Fibroblast of skin of back (primary cell): ENCODE data around the gene SLC9A4.

Experiments used
- DNase-seq: peaks from one replicate; pipeline ENCODE4 v3.0.0-alpha.2; 2013

SLC9A4 gene

DNA sequence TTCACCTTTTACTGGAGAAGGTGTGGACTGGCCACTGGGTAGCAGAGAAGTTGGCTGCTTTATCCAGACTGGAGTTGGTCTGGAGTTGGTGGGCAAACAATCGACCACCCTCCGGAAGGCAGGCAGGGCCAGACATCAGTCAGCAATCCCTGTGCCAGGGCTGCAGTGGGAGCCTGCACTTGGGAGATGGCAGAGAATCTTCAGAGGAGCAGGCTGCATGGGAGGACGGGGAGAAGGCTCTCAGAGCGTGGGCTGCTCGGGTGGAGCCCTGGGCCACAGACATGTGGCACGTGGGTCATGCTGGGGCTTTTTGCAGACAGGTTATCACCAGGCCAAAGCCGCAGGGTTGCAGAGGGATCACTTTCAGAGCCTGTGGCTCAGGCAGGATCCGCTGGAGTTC, 29.6 kb downstream of the SLC9A4 start:
- DNase-seq, result no peak

DNA sequence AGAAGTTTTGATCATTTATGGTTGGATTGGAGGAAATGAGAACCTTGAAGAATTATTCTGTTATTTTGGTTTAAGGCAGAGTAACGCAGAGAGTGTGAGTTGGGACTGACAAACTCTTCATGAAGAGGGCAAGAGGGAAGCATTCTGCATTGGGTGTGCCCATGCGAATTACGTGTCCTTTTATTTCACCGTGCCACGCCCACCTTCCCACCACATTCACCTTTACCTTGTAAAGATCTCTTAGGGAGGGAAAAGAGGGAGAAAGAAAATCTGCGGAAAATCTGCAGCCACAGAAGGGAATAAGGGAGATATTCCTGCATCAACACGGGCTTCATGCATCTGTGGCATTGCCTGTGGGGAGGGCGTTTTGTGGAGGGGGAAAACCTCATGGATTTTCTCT, 31.8 kb downstream of the SLC9A4 start:
- no peak for DNase-seq

DNA sequence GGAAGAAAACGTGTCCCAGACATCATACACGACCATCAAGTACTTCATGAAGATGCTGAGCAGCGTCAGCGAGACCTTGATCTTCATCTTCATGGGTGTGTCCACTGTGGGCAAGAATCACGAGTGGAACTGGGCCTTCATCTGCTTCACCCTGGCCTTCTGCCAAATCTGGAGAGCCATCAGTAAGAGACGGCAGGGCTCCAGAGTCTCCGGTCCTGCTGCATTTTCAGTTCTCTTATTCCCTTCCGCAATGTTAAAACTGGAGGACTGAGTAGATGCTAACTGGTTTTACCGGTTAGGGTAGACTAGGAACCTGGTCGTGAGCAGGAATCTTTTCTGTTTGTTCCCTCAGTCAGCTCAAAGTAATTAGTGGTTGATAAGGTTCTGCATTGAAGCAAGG, 32.3 kb downstream of the SLC9A4 start:
- DNase-seq, result no peak

DNA sequence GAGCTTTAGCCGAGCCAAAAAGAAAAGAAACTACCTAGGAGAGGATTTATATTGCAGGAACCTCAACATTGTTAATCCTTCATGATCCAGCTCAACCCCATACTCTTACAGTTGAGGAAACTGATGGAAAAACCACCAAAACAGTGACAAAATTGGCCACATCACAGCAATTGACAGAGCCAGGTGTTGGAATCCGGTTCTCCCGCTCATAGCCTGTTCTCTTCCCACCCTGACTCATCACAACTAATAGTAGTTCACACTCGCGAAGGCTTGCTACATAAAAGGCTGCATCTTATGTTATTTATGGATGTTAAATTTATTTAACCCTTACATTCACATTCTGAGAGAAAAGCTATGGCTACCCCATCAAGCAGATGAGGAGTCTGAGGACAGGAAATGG, 33.7 kb downstream of the SLC9A4 start:
- DNase-seq, result no peak

DNA sequence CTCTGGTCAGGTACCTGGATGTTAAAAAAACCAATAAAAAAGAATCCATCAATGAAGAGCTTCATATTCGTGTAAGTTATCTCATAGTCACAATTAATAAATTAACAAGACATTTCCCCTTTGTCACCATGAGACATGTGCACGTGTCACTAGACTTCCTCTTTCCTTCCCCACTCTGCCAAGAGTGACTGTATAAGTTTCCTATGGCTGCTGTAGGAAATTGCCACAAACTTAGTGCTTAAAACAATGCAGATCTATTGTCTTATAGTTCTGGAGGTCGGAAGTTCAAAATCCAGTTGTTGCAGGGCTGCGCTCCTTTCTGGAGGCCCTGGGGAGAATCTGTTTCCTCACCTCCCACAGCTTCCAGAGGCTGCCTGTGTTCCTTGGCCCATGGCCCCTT, 35.8 kb downstream of the SLC9A4 start:
- DNase-seq, result no peak

DNA sequence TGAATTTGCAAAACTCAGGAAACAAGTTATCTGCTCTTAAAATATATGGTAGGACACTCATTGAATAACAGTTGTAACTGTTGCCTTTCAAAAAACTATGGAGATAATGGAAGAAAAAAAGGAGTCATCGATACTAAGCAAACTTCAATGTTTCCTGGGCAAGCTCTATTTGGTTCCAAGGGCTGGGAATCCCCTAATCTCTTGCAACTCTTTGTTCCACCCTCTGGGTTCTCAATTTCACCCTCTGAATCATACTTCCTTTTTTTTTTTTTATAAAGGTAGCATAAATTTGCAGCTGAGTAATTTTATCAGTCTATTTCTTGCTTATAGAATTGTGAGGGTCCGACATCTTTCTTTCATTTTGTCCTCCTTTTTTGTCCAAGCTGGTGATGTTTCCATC, 36.7 kb downstream of the SLC9A4 start:
- DNase-seq, result no peak

DNA sequence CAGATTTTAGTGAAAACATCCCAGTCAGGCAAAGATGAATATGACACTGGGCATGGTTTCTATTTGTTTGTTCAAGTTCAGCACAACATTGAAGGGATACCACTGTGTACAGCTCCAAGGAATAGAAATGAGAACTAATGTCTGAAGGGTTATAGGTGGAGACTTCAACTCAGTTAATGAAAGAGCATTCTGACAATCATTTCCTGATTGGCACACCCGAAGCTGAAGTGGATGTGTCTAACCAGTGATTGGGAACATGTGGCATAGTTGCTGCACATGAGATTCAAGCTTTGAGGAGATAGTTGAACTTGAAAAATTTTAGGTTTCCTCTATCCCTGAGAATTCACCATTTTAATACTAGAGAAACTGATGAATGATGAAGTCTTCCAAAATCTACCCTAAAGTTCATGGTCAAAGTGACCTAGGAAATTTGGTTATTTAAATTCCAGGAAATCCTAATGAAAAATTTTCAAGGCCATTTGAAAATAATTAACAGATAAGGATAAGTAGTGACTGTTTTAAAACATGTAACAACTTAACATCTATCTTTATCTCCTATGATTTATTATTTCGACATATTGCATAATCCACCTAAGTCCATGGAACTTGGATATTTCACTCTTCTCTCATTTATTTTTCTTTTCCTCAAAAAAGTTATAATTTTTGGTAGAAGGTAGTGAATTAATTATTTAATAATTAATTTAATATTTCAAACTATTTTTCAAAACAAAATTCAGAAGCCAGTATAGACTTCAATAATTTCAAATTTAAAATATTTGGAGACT, 38.0 kb downstream of the SLC9A4 start:
- DNase-seq, result no peak

DNA sequence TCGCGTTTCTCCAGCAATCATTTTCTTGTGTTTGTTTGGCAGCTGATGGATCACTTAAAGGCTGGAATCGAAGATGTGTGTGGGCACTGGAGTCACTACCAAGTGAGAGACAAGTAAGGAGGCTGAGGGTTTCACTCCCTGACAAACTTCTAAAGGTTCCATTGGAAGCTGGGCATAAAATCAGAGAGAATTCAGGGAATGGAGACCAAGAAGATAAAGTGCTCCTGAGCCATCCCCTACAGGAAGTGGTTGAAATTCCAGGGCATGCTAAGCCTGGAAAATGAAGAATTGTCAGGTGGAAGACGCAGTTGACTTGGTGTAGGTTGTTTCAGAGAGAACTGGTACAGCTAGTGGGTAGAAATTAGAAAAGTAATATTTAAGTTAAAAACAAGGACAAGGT, 39.1 kb downstream of the SLC9A4 start:
- DNase-seq, result no peak

DNA sequence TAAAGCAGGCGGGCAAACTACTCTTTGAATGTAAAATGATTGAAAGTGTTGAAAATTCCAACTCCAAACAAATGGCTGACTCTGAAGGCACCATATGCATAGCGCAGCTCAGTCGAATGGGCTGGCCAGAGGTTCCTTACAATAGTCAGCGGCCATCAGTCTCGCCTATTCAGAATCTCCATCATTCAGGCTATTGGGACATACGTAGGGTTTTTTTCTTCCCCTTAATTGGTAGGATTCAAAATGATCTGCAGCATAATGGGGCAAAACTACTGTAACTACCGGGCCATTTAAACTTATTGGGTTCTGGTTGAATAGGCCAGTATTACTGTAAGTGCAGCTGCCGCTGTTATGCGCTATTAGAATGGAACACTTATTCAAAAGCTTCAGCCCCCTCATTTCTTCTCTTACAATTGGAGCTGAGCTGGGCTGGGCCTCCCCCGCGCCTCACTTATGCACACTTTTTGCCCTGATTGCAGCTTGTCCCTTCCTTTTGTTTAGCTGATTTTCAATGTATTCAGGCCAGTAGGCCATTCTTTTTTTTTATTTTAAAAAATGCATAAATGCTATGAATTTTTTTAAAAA, 40.4 kb downstream of the SLC9A4 start:
- no peak for DNase-seq

DNA sequence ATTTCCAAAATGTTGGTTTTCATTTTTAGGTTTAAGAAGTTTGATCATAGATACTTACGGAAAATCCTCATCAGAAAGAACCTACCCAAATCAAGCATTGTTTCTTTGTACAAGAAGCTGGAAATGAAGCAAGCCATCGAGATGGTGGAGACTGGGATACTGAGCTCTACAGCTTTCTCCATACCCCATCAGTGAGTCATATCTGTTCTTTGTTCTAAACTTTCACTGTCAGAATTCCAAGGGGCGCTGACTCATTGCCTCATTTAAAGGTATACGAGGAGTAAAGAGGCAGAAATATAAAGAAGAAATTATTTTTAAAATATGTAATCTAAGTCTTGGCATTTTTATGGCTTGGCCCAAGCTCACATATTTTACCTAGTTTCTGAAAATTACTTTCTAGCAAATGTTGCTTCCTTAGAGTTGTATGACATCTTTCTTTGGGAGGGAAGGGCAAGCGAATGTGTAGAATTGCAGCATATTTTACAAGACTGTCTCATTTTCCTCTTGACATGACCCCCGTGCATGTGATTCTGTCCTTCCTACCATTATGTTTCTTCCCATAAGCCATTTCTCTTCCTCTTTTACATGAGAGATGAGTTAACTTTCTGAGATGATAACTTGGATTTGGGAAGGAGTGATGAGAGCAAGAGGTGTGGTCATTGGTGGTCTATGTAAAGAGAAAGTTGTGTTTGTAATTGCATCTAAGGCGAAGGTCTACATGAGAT, 41.2 kb downstream of the SLC9A4 start:
- DNase-seq, result peak; percentile 97

DNA sequence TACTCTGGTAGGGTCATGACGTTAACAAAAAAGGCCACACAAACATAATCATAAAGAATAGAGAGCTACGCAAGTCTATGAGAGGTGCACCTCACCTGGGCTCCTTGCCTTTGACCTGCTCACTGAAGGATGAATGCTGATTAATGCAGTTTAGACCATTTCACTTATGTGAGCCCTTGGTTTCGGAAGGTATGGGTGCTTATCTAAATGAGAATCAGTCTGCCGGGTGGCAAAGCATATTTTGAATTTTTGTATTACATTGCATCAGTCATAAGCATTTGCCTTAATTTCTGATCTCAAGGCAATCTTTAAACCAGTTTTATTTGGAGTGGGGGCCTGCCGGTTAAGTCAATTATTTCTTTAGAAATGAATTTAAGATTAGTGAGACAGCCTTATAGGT, 42.8 kb downstream of the SLC9A4 start:
- no peak for DNase-seq

DNA sequence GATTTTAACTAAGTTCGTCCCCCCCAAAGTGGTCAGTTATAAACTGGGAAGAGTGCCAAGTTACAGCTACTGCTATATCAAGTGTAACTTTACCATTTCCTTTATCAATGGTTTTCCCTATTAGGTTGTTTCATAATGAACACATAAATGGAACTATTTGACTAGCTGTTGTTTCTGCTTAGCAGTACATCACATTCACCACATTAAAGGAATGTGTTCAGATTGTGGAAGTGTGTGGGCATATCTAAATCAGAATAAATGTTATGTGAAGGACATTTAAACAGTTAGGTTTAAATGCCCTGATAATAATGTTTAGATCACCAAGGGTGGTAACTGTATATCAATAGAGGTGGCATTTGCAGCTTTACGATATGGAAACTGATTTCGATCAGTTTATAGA, 45.1 kb downstream of the SLC9A4 start:
- DNase-seq, result no peak

DNA sequence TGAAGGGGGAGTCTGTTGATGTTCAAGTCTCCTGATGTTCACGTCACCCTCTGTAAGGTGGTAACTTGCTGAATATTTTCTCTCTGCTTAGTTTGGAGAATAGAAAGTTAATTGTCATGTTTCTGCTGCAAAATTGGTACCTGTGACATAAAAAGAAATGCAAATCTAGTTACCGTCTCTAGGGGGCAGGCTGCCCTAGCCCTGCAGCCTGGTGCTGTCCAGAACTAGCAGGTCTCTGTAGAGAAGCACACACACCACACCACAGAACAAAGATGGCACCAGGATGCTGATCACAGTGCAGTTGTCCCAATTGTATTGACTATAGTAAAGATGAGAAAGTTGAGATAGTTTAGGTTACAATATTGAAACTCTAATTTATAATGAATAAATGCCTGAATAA, 47.0 kb downstream of the SLC9A4 start:
- no peak for DNase-seq

DNA sequence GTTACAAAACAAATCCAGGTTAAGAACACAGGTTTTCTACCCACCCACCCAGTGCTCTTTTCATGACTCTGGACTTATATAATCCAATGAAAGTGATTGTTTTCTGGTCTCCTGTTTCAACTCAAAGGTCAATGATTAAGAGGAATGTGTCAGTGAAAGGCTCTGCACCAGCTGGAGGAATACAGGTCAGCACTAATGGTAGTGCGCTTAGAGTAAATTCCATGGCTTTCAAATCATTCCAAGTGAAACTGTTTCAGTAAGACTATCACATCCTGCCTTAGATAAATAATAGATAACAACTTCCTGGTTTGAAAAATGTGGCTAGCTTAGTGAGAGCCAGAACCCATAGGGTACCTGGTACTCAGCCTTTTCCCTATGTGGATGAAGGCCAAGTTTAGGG, 47.8 kb downstream of the SLC9A4 start:
- DNase-seq, result no peak

DNA sequence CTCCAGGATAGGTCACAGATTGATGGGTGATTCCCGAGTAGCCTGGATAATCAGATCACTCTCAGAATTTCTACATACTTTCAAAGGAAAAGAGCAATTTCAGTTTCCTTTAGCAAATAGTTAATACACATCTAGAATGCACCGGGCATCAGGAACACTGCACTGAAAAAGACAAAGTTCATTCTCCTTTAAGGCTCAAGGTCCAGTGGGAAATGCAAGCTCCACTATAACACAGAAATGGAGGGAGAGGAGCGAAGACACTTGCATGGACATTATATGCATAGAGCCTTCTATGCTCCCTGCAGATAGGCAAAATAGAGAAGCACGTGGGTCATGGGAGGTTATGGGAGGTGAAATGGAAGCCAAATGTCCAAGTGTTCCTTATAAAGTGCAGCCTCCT, 49.1 kb downstream of the SLC9A4 start:
- DNase-seq, result no peak

DNA sequence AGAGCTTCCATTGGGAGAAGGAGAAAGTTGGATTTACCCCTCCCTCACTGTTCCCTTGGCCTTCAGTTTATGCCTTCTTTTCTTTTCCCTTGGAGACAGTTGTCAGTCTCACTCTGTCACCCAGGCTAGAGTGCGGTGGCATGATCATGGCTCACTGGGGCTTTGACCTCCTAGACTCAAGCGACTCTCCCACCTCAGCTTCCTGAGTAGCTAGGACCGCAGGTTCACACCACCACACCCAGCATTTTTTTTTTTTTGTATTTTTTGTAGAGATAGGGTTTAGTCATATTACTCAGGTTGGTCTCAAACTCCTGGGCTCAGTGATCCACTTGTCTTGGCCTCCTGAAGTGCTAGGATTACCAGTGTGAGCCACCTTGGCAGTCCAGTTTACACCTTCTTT, 49.9 kb downstream of the SLC9A4 start:
- no peak for DNase-seq

DNA sequence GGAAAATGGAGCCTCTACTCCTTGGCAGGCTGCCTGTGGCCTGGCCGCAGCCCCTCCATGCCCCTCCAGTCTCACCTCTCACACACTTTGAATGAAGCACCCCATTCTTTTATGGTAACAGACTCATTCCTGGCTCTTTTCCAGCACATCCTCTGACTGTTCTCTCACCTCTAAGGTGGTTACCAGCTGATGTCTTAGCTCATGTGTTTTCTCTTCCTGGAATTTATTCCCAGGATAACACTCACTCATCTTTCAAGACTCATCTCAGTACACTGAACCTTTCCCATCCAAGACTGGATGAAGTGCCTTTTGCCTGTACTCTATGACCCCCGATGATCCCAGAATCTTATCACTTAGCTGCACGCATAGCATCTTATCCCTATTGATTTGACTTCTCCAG, 50.6 kb downstream of the SLC9A4 start:
- no peak for DNase-seq

DNA sequence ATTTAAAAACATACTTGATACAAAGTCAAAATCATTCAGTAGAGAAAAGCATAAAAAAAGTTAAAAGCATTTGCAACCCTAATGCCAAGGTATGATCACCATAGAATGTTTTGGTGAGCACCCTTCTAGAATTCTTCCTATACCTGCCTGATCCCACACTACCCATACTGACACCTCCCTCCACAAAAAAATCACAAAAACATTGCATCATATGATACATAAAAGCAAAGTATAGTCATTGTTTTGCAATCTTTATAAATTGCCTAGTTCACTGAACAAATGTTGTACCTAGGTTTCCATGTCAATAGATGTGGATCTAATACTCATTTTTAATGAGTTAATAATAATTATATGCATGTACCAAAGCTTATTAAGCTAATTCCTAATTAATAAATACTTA, 54.1 kb downstream of the SLC9A4 start:
- DNase-seq, result no peak

DNA sequence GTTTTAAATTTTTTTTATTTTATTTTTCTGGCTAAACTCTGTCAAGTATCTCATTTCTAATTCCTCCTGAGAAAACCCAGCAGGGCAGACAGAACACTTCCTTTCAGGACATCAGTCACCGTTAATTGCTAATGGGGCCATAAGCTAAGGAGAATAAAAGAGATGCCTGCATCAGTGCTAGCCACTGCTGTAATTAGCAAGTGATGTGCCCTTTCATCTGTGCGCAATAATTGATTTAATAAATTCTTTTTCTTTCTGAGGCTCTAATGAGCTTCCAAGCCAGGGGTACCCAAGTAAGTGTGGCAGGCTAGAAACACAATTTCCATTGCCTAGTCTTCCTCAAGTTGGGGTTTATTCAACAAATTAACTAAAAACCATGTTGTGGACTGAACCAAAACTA, 65.5 kb downstream of the SLC9A4 start:
- DNase-seq, result no peak

DNA sequence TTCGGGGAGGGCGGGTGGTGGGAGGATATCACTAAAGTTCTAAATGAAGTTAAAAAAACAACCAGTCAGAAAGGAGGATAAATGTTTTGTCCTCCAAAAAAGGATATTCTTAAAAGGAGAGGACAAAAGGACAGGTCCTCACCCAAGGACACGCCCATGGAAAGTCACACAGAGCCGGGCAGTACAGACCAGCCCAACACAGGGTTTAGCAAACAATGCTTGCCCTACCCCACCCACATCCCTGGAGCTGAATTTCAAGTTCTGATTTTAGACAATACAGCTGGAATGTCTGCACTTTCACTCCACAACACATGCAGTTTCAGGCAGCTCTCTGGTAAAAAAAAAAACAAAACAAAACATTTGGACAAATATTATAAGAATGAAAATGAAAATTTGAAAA, 67.9 kb downstream of the SLC9A4 start:
- DNase-seq, result no peak

DNA sequence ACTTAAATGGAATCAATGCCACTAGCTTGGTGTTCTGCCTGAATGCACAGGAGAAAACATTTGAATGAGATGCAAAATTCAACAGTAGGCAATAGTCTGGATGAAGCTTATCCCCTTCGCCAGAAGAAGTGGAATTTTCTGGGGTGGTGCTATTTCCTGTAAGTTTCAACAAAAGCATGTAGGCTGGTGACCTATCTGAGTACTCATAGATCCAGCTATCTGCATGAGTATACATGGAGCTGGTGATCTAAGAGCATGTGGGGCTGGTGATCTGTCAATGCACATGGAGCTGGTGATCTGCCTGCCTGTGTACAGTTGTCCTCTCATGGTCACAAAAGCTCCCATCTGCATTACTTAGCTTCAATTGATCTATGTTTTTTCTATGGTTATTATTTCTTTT, 71.2 kb downstream of the SLC9A4 start:
- no peak for DNase-seq

DNA sequence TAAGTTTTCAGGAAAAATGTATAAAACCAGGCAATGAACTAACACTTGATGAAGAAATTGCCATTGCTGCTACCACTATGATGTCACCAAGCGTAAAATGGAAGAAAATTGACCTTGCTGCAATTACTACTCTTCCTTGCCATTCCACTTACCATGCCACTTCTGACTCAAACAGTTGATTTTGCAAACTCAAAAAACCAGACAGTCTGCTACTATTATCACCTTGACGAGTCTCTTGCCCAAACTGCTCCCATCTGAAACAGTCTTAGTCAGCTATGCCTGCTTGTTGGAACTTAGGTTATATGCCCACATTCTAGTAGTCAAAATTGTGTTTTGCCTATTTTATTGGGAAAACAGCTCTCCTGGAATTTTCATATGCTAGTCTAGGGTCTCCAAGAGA, 74.4 kb downstream of the SLC9A4 start:
- no peak for DNase-seq

DNA sequence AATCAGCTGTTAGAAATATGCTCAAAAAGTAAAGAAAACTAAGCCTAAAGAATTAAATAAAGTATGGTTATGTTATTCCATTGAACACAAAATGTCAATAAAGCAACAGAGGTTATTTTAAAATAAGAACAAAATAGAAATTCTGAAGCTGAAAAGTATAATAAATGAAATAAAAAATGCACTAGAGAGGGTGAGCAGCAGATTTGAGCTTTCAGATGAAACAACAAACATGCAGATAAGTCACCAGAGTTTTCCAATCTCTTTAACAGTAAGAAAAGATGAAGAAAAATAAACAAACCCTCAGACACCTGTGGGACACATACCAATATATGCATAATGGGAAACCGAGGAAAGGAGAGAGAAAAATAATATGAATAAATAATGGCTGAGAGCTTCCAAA, 76.0 kb downstream of the SLC9A4 start:
- no peak for DNase-seq

DNA sequence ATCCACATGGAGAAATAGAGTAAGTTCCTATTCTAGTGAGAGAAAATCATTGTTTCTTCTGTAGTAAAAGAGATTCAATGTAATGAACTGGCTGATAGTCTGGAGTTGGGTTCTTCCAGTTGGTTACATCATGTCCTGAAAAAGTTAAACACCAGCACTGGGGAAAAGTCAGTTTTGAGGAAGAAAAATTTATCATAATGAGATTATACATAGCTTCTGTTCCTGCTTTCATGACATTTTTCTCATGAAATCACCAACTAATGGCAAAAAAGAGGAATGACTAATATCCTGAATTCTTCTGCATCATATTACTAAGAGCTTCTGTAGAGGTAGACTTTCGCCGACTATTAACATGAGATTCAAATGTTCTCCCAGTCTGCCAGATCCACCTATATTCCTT, 77.1 kb downstream of the SLC9A4 start:
- no peak for DNase-seq
